SK-N-SH (cell line): ENCODE measurements around the gene FADS2.

Source experiments
- CTCF ChIP-seq: fragments of 200-600 bp; sonication (generic); IDR thresholded peaks from 2 replicates; pipeline ENCODE4 v1.6.1; 2017; ENCODE audit warnings: antibody characterized with exemption, mild to moderate bottlenecking, moderate library complexity
- EP300 ChIP-seq, 2 experiments: IDR thresholded peaks; 2 replicates each; pipeline versions ENCODE4 v1.4.0 to v1.6.1; 2012; ENCODE audit warnings: borderline replicate concordance in 1 of 2, low read depth in 1 of 2, low read length in 1 of 2
- EZH2phosphoT487 ChIP-seq: fragments of 200-600 bp; sonication (generic); IDR thresholded peaks from 2 replicates; pipeline ENCODE4 v1.6.1; 2017; ENCODE audit warnings: low read depth, mixed run types, mild to moderate bottlenecking, antibody characterized with exemption, moderate library complexity, borderline replicate concordance
- IRF3 ChIP-seq: fragments of 150-350 bp; IDR thresholded peaks from 2 replicates; pipeline ENCODE4 v1.6.1; 2016; ENCODE audit warnings: mild to moderate bottlenecking, low read depth, low read length
- MAX ChIP-seq: IDR thresholded peaks from 2 replicates; pipeline ENCODE4 v1.4.0; 2012; ENCODE audit warnings: low read depth
- MXI1 ChIP-seq: IDR thresholded peaks from 2 replicates; pipeline ENCODE4 v1.6.1; 2012; ENCODE audit warnings: mild to moderate bottlenecking, low read depth, low read length, improper control_type of control experiment
- NRF1 ChIP-seq: IDR thresholded peaks from 2 replicates; pipeline ENCODE4 v1.6.1; 2012; ENCODE audit warnings: low read depth, mild to moderate bottlenecking, low read length
- POLR2AphosphoS5 ChIP-seq: IDR thresholded peaks from 2 replicates; pipeline ENCODE4 v1.6.1; 2012; ENCODE audit warnings: low read depth, low read length
- YY1 ChIP-seq: IDR thresholded peaks from 2 replicates; pipeline ENCODE4 v1.4.0; 2012; ENCODE audit warnings: low read depth, mild to moderate bottlenecking

- no peak for TF ChIP-seq MAX
- TF ChIP-seq CTCF, result no peak
- no peak for TF ChIP-seq NRF1
- TF ChIP-seq EZH2phosphoT487, result no peak
- no peak for TF ChIP-seq IRF3
- TF ChIP-seq EP300 (IDR thresholded peaks at IDR 0.05; ENCODE audit: borderline replicate concordance in 1 of 2, low read depth in 1 of 2, low read length in 1 of 2), result no peak
- no peak for TF ChIP-seq POLR2AphosphoS5
- TF ChIP-seq YY1, result no peak
- no peak for TF ChIP-seq MXI1
These were observed 54.8 kb downstream of the FADS2 start for GRCh38 chr11:61882879-61883278.
